ENCODE measurements around the gene ZNF385A. TPM values are rescaled to one million over a fixed set of nuclear protein-coding genes. Genes with fewer than 3 reads are reported as not detected.

The ZNF385A gene
- total and polyA plus RNA-seq, 2 of the 13 experiments (the other 11 are each of a cell fraction or from before 2014, with no cell fraction given), result 0.44 to 0.67 TPM

DNA sequence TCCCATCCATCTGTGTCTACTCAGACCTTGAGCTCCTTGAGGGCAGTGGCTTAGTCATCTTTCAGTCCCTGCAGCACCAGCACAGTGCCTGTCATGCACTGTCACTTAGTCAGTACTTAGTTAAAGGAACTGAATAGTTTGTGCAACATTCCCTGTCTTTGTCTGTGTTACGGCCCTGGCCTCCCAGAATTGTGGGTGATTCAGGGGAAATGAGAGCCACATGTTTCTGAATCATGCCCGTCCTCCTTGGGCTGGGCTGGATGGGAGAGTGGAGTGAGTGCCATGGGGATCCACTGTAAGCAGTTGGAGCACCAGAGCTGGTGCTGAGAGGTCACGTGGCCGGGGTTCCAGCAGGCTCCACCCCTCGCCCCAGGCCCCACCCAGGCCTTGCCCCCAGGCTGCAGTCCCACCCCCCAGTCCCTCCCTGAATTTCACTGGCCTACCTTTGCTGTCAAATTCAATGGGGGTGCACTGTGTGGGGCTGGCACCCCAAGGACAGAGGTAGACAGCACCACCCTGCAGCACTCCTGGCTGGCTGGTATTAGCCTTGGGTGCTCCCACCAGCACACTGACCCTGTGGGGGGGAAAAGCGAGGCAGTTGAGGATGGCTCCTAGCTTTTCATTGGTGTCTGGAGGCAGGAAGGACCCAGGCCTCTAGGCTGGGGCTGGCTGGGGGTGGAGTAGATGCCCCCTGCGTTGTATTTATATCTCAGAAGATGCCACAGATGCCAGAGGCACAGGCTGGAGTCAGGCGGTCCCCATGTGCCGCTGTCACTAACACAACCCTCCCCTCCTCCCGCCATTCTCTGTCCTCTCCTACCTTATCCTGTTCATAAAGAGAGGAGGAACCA, 27.1 kb upstream of the ZNF385A start (continued):
- TF ChIP-seq, protein P1, sequence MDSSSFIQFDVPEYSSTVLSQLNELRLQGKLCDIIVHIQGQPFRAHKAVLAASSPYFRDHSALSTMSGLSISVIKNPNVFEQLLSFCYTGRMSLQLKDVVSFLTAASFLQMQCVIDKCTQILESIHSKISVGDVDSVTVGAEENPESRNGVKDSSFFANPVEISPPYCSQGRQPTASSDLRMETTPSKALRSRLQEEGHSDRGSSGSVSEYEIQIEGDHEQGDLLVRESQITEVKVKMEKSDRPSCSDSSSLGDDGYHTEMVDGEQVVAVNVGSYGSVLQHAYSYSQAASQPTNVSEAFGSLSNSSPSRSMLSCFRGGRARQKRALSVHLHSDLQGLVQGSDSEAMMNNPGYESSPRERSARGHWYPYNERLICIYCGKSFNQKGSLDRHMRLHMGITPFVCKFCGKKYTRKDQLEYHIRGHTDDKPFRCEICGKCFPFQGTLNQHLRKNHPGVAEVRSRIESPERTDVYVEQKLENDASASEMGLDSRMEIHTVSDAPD (CRISPR knock-in tag; IDR thresholded peaks at IDR 0.05), result no peak
- TF ChIP-seq, protein P2, sequence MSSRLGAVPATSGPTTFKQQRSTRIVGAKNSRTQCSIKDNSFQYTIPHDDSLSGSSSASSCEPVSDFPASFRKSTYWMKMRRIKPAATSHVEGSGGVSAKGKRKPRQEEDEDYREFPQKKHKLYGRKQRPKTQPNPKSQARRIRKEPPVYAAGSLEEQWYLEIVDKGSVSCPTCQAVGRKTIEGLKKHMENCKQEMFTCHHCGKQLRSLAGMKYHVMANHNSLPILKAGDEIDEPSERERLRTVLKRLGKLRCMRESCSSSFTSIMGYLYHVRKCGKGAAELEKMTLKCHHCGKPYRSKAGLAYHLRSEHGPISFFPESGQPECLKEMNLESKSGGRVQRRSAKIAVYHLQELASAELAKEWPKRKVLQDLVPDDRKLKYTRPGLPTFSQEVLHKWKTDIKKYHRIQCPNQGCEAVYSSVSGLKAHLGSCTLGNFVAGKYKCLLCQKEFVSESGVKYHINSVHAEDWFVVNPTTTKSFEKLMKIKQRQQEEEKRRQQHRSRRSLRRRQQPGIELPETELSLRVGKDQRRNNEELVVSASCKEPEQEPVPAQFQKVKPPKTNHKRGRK (CRISPR knock-in tag; IDR thresholded peaks at IDR 0.05), result no peak
- TF ChIP-seq NFE2L2 (IDR thresholded peaks at IDR 0.05; ENCODE audit: low read length), result no peak
- TF ChIP-seq MAFF (IDR thresholded peaks at IDR 0.05; ENCODE audit: low read depth, low read length), result no peak
- TF ChIP-seq ZBTB3 (CRISPR knock-in tag; IDR thresholded peaks at IDR 0.05; ENCODE audit: borderline replicate concordance, low read depth), result no peak

DNA sequence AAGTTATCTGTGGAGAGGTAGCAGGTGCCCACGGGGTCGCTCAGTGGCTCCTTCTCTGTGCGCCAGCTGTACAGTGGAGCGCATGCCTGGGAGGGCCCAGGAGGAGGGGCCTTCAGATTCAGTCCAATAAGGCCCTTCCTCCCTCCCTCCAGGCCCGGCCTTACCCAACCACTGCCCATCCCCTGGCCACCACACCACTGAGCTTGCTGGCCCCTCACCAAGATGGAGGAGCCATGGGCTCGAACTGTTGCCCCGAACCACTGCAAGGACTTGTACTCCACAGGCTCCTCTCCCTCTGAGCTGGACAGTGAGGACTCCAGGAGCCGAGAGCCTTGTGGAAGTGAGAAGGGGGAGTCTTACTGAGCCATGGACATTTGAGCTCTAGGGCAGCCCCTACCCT, 24.7 kb upstream of the ZNF385A start:
- H3K9ac ChIP-seq (ENCODE audit: insufficient read depth, low read depth, low read length), result no peak overlapping the region
- WGBS (ENCODE audit: low lambda C conversion rate), result 30% methylated on average over 2 of the region's 8 CpGs
- ATAC-seq (no peak), FAIRE-seq (no peak), DNase-seq (ENCODE audit: low spot score) (no peak)
- POLR2A ChIA-PET, result no interaction called here
- H3K4me2 ChIP-seq (ENCODE audit: low read depth, low read length), result no peak overlapping the region
- in situ Hi-C loops (cut with HindIII; ENCODE audit: extremely low pct_ligation_motif_present, low pct_unique_long_range_greater_than_20kb), result no loop called here
- no peaks in the 10 kb centered on the region for H3K36me3 ChIP-seq (replicated peaks in 1 of 2; ENCODE audit: control insufficient read depth in 1 of 2, insufficient read depth in 2 of 2, low read length in 2 of 2)
- no peak overlapping the region for H3K4me3 ChIP-seq (replicated peaks in 1 of 3; ENCODE audit: insufficient read depth in 1 of 3, low read depth in 2 of 3, low read length in 3 of 3)
- H3K9me3 ChIP-seq (ENCODE audit: low read length), result no peaks in the 10 kb centered on the region
- CTCF ChIA-PET (ENCODE audit: low intra/inter-chr PET ratio, low total read pairs), result no interaction called here
- intact Hi-C loops (cut with micrococcal nuclease; ENCODE audit: unreplicated experiment), result no loop called here
- H3K4me1 ChIP-seq (ENCODE audit: insufficient read depth, low read length), result no peaks in the 10 kb centered on the region
- no peak overlapping the region for H3K27ac ChIP-seq (ENCODE audit: extremely low read length, insufficient read depth, low read length)
- peaks cover 3 to 9% of the 10 kb centered on the region in 2 experiments; a peak in 2 of 5 replicates for H3K27me3 ChIP-seq (ENCODE audit: control insufficient read depth in 1 of 2, insufficient read depth in 2 of 2, low read length in 2 of 2)
- H3K79me2 ChIP-seq (ENCODE audit: insufficient read depth, low read length), result no peaks in the 10 kb centered on the region
- no TSS peak for BruUV-seq (replicated peaks)
- H2AFZ ChIP-seq (ENCODE audit: low read length), result no peak overlapping the region
- H4K20me1 ChIP-seq (ENCODE audit: insufficient read depth, low read length), result no peaks in the 10 kb centered on the region
- TF ChIP-seq, protein P3, sequence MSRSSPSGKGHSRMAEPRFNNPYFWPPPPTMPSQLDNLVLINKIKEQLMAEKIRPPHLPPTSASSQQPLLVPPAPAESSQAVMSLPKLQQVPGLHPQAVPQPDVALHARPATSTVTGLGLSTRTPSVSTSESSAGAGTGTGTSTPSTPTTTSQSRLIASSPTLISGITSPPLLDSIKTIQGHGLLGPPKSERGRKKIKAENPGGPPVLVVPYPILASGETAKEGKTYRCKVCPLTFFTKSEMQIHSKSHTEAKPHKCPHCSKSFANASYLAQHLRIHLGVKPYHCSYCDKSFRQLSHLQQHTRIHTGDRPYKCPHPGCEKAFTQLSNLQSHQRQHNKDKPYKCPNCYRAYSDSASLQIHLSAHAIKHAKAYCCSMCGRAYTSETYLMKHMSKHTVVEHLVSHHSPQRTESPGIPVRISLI (CRISPR knock-in tag; IDR thresholded peaks at IDR 0.05; ENCODE audit: borderline replicate concordance), result no peak
- TF ChIP-seq, protein P4, sequence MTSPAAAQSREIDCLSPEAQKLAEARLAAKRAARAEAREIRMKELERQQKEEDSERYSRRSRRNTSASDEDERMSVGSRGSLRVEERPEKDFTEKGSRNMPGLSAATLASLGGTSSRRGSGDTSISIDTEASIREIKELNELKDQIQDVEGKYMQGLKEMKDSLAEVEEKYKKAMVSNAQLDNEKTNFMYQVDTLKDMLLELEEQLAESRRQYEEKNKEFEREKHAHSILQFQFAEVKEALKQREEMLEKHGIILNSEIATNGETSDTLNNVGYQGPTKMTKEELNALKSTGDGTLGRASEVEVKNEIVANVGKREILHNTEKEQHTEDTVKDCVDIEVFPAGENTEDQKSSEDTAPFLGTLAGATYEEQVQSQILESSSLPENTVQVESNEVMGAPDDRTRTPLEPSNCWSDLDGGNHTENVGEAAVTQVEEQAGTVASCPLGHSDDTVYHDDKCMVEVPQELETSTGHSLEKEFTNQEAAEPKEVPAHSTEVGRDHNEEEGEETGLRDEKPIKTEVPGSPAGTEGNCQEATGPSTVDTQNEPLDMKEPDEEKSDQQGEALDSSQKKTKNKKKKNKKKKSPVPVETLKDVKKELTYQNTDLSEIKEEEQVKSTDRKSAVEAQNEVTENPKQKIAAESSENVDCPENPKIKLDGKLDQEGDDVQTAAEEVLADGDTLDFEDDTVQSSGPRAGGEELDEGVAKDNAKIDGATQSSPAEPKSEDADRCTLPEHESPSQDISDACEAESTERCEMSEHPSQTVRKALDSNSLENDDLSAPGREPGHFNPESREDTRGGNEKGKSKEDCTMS (CRISPR knock-in tag; conservative IDR thresholded peaks at IDR 0.05), result no peak
- TF ChIP-seq BHLHE40 (IDR thresholded peaks at IDR 0.05; ENCODE audit: low read length) (no peak), NR2F2 (IDR thresholded peaks at IDR 0.05; ENCODE audit: borderline replicate concordance, low read depth) (no peak), MEIS1 (CRISPR knock-in tag; IDR thresholded peaks at IDR 0.05; ENCODE audit: borderline replicate concordance) (no peak), NCOA1 (CRISPR knock-in tag; IDR thresholded peaks at IDR 0.05) (no peak), HOXA9 (CRISPR knock-in tag; IDR thresholded peaks at IDR 0.05; ENCODE audit: borderline replicate concordance) (no peak)
- TF ChIP-seq, protein P5, sequence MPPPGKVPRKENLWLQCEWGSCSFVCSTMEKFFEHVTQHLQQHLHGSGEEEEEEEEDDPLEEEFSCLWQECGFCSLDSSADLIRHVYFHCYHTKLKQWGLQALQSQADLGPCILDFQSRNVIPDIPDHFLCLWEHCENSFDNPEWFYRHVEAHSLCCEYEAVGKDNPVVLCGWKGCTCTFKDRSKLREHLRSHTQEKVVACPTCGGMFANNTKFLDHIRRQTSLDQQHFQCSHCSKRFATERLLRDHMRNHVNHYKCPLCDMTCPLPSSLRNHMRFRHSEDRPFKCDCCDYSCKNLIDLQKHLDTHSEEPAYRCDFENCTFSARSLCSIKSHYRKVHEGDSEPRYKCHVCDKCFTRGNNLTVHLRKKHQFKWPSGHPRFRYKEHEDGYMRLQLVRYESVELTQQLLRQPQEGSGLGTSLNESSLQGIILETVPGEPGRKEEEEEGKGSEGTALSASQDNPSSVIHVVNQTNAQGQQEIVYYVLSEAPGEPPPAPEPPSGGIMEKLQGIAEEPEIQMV (CRISPR knock-in tag; IDR thresholded peaks at IDR 0.05; ENCODE audit: low read depth), result no peak

Measured in HepG2 (cell line).